NCI-H1417 (cell line): ENCODE data around the gene ASB13.

Experiments
- DNase-seq, 3 experiments: peaks; one replicate each; lab custom pipeline; 2025; lab: John Stamatoyannopoulos, UW

The ASB13 gene

GRCh38 chr10:5666008-5666840, at the start of gene ASB13:
Gene ASB13 (minus strand): TSS chr10:5666595. CDS start chr10:5666551, 44 bp downstream.
- DNase-seq = peak; percentile 28 to 56 (median 43)

- no peak for DNase-seq
Measured at GRCh38 chr10:5711642-5712041, 45.2 kb upstream of the ASB13 start.

- no peak for DNase-seq
Measured at GRCh38 chr10:5710859-5711258, 44.5 kb upstream of the ASB13 start.

- DNase-seq = no peak
Measured at GRCh38 chr10:5709865-5710264, 43.5 kb upstream of the ASB13 start.

GRCh38 chr10:5708356-5708755, 42.0 kb upstream of the ASB13 start:
- DNase-seq = no peak

GRCh38 chr10:5698062-5698461, 31.7 kb upstream of the ASB13 start:
- no peak for DNase-seq

- no peak for DNase-seq
Measured at GRCh38 chr10:5697342-5697741, 30.9 kb upstream of the ASB13 start.

- no peak for DNase-seq
Measured at GRCh38 chr10:5694573-5694972, 28.2 kb upstream of the ASB13 start.

GRCh38 chr10:5692461-5693358, 26.3 kb upstream of the ASB13 start:
- DNase-seq = peak in 2 of 3 experiments; percentile 77 to 86

GRCh38 chr10:5691786-5692185, 25.4 kb upstream of the ASB13 start:
- DNase-seq = peak in 1 of 3 experiments; percentile 28

GRCh38 chr10:5688587-5688986, 22.2 kb upstream of the ASB13 start:
- no peak for DNase-seq

GRCh38 chr10:5685764-5686240, 19.4 kb upstream of the ASB13 start:
- DNase-seq = peak in 1 of 3 experiments; percentile 17

GRCh38 chr10:5684971-5685763, 18.8 kb upstream of the ASB13 start:
- DNase-seq = peak; percentile 14 to 66 (median 64)

- DNase-seq = peak; percentile 93 to 97 (median 95)
Measured at GRCh38 chr10:5684318-5684970, 18.0 kb upstream of the ASB13 start, which contains the start of gene TASOR2. Gene TASOR2 (plus strand): TSS chr10:5684838. CDS start chr10:5720643, 35,805 bp downstream.

- DNase-seq = no peak
Measured at GRCh38 chr10:5683065-5683464, 16.7 kb upstream of the ASB13 start.

GRCh38 chr10:5681930-5682329, 15.5 kb upstream of the ASB13 start:
- no peak for DNase-seq

- no peak for DNase-seq
Measured at GRCh38 chr10:5679606-5680005, 13.2 kb upstream of the ASB13 start.

GRCh38 chr10:5679037-5679435, 12.6 kb upstream of the ASB13 start:
- no peak for DNase-seq

- no peak for DNase-seq
Measured at GRCh38 chr10:5678397-5679036, 12.1 kb upstream of the ASB13 start.

- no peak for DNase-seq
Measured at GRCh38 chr10:5670662-5671375, 4.4 kb upstream of the ASB13 start.
